SIG-M5 treated with dmso at 0.1 percent for 504 hours (cell line): ENCODE measurements around the gene VDAC1.
"Not testable (repeated sequence)": the region's sequence is repeated elsewhere in the genome, so short reads cannot be mapped to it uniquely, and the experiment has no call there.

Source experiments
- DNase-seq: peaks from one replicate; lab custom pipeline; 2025; ENCODE audit not compliant: unreplicated experiment; lab: John Stamatoyannopoulos, UW

VDAC1 gene

DNA sequence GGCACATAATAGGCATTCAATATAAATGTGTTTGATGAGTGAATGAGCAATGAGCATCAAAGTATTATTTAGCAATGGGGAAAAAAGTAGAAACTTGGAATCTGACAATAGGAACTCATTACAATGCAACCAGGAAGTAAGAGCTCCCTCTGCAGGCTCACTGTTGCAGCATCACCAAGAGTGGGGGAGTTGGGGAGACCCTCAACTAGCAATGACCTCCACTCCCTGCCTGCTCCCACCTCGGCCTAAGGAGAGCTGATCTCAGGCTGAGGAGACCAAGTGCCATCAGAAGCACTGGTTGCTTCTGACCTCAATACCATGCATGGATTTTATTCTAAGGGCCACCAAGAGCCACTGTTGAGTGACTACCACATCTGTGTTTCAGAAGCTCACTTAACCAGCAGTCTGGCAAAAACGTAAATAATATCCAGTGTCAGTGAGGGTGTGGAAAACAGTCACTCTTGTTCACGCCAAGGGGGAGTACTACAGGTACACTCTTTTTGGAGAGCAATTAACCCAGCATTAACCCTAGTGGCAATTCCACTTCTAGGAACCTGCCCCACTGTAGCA is 8.0 kb downstream of the VDAC1 start:
- DNase-seq = no peak

DNA sequence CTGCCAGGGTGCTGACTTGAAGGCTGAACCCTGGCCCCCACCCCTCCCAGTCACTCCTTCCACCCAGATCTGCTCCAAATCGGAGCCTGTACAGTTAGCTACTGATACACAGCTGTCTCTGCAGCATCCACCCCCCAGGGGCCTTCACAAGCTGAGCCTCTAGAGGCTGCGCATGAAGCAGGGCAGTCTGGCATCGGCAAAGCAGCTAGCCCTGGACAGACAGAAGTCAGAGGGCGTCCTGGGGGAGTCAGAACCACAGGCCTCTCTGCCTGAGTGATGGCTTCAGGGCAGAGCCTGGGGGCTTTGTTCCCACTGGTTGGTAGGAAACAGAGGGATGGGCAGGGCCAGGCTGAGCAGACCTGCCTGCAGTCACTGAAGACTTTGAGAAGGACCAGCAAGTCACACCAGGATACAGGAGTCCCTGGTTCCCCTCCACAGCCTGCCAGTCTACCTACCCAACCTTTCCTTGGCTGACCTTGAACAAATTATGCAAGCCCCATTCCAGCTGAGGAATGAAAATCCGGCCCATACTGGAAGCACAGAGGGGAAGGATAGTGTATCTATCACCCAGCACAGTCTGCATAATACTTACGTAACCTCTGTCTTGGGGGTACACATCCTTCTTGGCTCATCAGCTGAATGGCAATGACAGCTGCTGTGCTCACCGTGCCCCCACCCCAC is 8.8 kb downstream of the VDAC1 start:
- DNase-seq = no peak

DNA sequence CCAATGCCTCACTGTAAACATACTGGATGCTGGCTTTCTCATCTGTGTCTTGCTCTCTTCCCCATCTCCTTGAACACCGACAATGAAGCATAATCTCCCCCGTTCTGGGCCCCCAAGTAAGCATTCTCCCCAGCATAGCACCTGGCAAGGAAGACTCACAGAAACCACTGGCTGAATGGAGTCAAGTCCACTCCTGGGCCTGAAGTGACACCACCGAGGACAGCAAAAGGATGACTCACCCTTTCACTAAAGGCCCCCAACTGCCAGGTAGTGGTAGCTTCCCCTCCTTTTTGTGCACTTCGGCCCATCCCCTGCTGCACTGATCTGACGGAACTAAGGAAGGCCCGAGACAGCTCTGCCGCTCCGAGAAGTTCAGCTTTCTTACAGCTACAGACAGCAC is 9.4 kb downstream of the VDAC1 start:
- no peak for DNase-seq

DNA sequence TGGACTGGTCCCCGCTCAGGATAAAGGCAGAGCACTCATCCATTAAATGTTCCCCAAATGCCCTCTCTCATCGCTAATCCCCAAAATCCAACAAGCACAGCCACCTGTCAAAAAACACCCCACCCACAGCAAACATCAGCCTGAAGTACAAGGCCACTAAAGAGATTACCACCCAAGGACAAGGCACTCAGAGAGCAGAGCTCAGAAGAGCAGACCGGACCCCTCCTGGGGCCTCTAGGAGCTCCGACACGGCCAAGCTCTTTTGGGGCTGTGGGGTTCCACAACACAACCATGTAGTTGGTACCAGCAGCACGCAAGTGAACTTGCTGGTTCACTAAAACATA is 9.8 kb downstream of the VDAC1 start:
- DNase-seq = no peak

DNA sequence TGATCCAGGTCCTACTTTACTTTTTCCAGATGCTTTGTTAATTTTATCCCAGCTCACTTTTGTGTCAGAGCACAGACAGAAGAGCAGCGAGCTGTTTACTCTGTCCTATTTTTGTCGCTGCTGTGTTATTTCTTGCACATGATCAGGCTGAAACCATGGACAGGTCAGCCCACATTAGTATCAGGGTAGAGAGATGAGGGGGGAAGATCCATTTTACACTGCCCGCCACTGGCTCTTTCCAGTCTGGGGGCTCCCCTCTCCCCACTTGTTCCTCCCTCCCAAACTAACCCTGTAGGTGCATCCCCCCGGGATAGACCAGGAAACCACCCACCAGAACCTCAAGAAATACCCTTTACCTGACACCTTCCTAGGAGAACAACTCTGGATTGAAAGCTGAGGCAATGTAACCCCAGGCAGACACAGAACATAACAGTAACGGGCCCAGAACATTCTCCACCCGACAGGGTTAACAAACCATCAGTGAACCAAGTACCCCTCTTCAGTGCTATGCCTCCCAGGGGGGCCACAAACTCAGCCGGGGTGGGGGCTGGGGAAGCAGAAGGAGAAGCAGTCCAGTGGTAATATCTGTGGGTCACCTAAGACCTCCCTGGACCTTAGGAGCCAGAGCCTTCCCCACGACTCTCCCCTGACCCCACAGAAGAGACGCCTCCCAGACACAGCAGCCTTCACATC is 10.3 kb downstream of the VDAC1 start:
- DNase-seq = no peak

DNA sequence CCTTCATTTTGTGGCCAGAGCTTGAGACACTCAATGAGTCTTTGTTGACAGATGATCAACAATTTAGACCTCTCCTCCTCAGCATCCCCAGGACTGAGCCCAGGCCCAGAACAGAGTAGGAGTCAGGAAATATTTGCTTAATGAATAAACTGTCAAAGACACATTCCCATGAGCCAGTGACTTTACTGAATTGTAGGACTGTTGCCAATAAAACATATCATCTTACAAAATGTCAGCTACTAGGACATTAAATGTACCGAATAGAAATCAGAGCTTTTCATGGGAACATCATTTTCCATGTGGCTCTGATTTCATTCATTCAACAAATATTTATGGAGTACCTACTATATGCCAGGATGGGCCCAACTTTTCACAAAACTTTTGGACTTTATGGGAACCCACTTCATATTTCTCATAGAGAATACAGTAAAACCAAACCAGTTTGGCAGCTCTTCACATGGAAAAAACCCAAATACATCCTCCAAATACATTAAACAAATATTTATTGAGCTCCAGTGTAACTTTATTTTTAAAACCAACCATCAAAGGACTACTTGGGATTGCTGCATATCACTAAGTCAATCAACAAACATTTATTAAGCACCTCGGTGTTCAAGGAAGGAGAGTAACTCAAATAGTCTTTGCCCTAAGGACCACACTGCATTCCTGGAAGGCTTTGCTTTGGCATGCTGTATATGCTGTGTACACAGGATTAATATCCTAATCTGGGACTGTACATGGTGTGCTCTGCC is 11.4 kb downstream of the VDAC1 start:
- DNase-seq = peak; percentile 25

DNA sequence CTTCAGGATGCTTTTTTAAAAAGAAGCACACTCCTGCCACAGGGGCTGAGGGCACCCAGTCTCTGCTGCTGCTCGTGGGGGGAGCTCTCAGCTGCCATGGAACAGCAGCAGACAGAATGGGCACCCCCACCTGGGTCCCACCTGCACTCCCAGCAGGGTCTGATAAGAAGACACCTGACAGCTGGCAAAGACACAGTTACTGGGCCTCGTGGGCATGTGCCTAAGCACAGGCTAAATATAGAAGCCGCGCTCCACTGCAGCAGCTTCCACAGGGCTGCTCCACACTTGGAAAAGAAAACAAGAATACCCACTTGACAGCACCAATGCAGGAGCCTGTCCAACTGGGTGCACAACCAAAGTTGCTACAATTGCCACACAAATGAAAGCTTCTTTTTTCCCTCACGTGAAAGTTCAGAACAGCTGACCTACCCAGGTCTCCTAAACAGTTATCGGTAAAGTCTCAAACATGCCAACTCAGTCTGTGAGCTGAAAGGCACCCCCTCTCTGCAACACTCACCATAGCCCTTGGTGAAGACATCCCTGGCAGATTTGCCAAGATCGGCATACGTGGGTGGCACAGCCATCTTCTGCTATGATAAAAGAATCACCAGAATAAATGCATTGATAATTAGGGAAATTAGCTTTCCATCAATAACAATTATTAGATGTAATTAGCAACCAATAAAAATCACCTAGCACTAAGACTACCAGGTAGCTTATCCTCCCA is 12.2 kb downstream of the VDAC1 start:
- DNase-seq = no peak

DNA sequence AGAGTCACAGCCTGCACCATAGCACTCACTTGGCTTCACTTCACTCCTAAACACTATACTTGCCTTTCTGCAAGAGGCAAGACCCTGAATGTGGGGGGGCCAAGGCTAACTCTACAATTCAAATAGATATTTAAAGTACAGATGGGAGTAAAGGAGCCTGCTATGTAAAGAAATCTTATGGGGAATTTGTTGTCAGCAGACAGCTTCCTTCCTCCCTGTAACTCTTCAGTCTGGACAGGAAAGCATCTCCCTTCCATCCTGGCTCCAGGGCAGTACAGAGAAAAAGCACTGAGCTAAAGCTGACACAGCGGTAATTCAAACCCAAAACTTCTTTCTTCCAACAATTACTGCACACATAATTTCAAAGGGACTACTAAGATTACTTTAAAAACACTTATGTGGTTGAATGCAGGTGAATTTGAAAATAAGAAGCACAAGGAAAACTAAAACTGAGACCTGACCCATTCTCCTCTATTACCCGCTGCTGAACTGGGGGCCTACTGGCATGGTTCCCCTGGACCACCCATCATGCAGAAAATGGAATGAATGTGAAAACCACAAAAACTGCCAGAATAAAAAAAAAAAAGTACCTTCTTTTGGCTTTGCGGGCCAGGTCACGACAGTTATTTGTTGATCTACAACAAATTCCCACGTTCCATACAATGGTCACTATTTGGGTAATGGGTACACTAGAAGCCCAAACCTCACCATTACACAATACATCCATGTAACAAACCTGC is 13.4 kb downstream of the VDAC1 start:
- DNase-seq = no peak

DNA sequence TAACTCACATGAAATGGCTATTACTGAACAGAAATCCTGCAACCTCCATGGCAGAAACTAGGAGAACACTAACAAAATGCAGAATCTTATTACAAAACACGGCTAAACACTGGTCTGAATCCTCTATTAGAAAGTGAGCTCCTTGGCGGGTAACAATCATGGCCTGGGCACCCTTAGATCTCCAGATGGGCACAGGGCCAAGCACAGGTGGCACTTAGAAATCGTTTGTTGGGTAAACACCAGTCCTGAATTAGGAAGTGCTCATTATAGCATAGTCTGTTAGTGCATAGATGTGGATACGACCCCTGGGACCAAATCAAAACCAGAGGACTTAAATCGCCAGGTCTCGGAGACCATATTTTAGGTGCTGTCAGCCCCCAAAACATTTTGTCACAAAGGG is 14.4 kb downstream of the VDAC1 start:
- no peak for DNase-seq

DNA sequence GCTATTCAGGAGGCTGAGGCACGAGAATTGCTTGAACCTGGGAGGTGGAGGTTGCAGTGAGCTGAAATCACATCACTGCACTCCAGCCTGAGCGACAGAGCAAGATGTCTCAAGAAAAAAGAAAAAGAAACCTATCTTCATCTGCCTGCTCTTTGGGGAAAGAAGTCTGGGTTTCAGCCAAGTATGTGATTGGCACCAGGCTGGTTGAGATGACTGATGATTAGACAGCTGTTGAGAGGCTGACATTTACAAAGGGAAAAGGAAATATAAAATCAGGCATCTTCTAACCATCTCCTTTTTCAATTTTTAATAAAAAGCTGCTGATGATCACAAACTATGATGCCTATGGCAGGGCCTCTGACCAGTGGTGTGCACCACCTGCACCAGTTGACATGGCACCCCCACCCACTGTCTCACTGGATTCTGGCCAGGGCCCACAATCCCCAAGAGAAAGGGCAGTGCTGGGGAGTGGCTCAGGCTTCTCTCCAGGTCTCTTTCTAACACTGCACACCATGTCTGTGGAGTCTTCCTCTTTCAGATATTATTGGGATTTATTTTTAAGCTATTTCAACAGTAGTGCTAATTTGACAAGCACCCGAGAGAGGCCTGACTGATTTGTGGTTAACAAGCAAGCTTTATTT is 19.1 kb downstream of the VDAC1 start:
- DNase-seq = no peak

DNA sequence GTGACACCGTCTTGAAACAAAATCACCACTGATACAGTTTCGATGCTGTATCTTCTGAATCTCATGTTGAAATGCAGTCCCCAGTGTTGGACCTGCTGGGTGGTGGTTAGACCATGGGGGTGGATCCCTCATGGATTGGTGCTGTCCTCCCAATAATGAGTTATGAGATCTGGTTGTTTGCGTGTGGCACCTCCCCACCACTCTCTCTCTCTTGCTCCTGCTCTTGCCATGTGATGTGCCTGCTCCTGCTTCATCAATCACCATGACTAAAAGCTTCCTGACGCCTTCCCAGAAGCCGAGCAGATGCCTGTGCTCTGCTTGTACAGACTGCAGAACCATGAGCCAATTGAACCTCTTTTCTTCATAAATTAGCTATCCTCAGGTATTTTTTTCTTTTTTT is 21.1 kb downstream of the VDAC1 start:
- DNase-seq = no peak

DNA sequence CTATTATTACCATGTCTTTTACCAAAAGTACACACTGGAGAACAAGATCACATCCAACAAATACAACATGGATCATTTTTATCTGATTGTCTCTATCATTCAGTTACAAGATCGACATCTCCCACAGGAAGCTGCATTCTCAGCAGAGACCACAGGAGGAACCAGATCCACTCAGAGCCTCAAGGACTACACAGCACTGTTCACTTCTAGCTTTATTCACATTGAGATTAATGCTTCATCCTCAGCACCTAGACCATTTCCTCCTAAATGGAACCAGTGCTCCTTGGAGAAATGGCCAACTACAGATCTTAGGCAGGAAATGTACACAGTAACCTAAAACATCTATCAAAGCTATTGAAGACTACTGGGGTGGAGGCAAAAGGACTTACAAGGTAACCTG is 23.1 kb downstream of the VDAC1 start:
- DNase-seq = peak; percentile 9

DNA sequence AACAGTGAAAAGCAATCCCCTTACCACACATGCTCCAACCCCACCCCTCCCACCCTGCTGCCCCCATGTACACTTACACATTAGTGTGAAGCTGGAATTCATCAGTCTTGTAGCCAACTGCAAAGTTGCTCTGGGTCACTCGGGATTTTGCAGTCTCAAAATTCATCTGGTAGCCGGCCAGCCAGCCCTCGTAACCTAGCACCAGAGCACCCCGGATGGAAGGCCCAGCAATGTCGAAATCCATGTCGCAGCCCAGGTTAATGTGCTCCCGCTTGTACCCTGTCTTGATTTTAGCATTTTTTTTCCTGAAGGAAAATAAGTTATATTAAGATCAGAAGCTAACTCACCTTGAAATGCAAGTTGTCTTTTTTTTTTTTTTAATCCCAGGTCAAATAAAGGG is 24.1 kb downstream of the VDAC1 start:
- no peak for DNase-seq

DNA sequence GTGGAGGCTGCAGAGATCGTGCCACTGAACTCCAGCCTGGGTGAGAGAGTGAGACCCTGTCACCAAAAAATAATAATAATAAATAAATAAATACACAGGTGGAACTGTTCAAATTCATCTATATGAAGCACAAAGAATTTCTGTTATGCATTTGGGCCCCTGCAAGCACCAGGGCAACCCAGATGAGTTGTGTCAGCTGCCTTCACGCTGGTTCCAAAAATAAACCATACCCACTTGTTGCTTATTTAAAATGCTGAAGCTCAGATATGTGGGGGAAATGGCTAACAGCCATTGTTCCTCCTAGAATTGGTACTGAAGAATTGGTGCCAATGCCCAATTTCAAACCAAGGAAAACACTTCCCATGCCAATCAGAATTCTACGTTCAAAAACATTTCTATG is 25.8 kb downstream of the VDAC1 start:
- no peak for DNase-seq

DNA sequence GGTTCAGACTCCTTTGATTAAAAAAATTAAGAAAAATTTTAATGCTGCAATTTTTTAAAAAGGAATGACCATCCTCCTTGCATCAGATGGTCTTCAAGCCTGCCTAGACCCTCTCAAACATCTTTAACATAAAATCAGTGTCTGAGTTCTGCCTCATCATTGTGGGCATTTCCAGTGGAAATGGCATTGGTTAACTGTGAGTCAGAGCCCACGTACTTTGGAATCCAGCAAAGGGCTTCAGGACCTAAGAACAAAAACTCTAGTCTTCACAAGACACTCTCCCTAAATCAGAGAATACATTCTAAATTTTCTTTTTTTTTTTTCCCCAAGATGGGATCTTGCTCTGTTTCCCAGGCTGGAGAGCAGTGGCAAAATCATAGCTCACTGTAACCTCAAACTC is 26.9 kb downstream of the VDAC1 start:
- no peak for DNase-seq

DNA sequence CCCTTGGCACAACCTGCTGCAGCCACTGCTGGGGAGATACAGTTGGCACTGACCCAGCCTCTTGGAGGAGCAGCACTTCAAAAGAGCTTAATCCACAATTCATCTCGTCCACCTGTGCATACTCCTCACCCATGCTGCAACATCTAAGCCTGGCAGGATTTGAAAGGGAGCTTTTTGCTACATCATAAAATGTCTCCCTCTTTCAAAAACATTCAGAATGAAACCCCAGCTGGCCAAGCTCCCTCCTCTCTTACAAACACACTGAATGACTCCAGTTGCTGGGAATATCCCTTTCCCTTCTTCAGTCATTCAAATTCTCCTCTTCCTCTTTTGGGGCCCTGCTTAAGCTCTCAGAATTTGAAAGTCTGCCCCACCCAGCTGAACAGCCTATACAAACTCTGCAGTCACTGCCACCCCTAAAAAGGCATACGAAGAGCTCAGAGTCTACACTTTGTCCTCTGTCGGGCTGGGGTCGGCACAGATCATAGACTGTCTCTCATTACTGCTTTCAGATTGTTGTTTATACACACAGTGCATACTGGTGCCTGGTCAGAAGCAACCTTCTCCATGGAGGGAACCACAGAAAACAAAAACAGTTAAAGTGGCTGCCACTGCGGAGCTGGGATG is 27.5 kb downstream of the VDAC1 start:
- no peak for DNase-seq

DNA sequence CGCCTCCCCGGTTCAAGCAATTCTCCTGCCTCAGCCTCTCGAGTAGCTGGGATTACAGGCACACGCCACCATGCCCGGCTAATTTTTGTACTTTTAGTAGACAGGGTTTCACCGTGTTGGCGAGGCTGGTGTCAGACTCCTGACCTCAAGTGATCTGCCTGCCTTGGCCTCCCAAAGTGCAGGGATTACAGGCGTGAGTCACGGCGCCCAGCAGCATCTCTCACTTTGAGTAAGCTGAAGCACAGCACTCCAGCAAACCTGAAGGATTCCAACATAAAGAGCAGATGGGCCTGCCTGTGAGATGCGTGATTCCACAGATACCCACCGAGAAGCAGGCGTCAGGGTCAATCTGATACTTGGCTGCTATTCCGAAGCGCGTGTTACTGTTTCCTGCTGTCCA is 29.2 kb downstream of the VDAC1 start:
- DNase-seq = not testable (repeated sequence)

DNA sequence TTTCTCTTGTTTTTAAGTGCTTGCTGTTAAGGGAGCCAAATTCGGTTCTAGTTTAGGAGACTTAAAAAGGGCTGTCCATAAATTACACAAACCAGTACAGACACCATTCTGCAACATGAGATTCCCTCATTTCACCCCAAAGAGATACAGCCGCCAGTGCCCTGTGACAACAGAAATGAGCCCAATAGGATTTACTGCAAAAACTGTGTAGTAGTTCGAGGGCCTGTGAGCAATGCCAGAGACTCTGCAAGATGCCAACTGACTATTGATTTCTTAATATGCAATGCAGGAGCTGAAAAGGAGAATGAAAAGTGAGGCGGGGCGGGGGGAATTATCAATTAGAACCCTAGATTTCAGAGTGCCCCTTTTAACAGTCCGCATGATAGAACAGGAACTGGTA is 30.6 kb downstream of the VDAC1 start:
- no peak for DNase-seq

DNA sequence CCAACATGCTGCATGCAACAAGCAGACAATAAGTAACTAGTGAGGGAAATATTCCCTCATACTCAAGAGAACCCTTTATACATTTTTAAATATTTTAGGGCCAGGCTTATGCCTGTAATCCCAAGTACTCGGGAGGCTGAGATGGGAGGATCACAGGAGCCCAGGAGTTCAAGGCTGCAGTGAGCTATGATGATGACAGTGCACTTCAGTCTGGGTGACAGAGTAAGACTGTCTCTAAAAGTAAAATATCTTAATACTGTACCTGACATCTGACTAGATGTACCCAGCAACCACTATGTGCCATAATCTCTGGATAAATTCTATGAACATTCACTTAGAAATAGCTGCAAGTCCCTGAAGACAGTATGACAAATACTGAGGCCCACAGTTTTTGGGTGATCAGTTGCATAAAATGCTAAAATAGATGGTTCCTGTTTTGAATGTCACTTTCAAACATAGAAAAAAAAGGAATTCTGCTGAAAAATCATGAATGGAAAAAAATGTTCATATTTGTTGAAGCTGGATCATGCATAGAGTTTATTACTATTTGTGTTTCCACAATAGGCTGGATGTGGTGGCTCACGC is 34.4 kb downstream of the VDAC1 start:
- DNase-seq = no peak
